Tibial artery (tissue), 4 donors: ENCODE data around the gene MAFB.

Experiments
- DNase-seq, 2 donors: peaks; one replicate each; pipeline ENCODE4 v3.0.0-alpha.2; 2019
- H3K27ac ChIP-seq, 2 donors: fragments of 200-600 bp; sonication (generic) in 1 of 2; 1 replicate in 1 of 2; 2 replicates in 1 of 2; pipeline ENCODE4 v1.5.1; 2018 to 2019; ENCODE audit warnings: mild to moderate bottlenecking in 1 of 2
- H3K27me3 ChIP-seq, 2 donors: fragments of 200-600 bp; sonication (generic) in 1 of 2; one replicate each; pipeline versions ENCODE4 v1.5.1 to v1.6.0; 2016 to 2019
- H3K36me3 ChIP-seq, 3 donors: fragments of 200-600 bp; sonication (generic) in 2 of 3; one replicate each; pipeline ENCODE4 v1.5.1; 2016 to 2019; ENCODE audit warnings: mild to moderate bottlenecking in 2 of 3
- H3K4me1 ChIP-seq, 4 donors: fragments of 200-600 bp; sonication (generic) in 2 of 4; 1 replicate in 3 of 4; 2 replicates in 1 of 4; pipeline ENCODE4 v1.5.1; 2016 to 2019
- H3K4me3 ChIP-seq, 2 donors: fragments of 200-600 bp; sonication (generic) in 1 of 2; 1 replicate in 1 of 2; 2 replicates in 1 of 2; pipeline ENCODE4 v1.5.1; 2018 to 2019; ENCODE audit warnings: mild to moderate bottlenecking in 2 of 2
- H3K9me3 ChIP-seq, 3 donors: fragments of 200-600 bp; sonication (generic) in 1 of 3; one replicate each; pipeline ENCODE4 v1.5.1; 2016 to 2019
- CTCF ChIP-seq, 2 experiments: fragments of 200-600 bp in 1 of 2; fragments of 450-650 bp in 1 of 2; IDR thresholded peaks; one replicate each; pipeline ENCODE4 v1.5.1; 2017 to 2019; ENCODE audit warnings: antibody characterized with exemption in 2 of 2, mild to moderate bottlenecking in 1 of 2, moderate library complexity in 1 of 2
- intact Hi-C: fragments of 100-400 bp; cut with DNase I; formaldehyde crosslinking; loops from one replicate; pipeline ENCODE4 v1.15.0; 2023; ENCODE audit warnings: low total_unique reads

The MAFB gene

DNA sequence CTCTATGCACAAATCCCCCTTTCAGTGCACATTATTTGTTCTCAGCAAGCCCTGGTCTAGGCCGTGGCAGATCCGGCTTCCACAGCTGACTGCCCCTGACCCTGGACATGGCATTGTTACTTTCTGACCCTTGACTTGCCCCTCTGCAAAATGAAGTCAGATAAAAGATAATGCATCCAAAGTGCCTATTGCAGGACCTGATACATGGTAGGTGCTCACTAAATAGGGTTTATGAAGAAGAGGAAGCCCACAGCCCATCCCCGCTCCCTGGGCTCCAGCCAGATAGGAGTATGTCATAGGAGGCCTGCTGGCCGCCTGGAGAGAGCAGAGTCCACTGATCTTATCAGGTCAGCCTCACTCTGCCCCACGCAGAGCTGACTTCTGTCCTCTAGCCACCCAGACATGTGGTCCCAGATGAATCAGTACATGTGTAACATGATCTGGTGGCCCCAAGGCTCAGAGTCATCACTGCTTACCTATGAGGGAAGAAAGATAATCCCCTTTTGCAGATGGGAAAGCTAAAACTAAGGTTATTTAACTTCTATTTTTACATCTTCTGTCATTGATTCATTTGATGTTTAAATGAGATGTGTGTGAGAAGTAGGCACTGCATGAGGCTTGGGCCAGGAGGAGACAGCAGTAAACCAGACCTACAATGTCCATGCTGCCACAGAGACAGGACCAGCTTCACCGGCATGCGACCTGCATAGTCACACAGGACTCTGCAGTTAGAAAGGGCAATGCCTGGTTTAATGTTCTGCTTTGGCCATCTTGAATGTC lies 20.4 kb downstream of the MAFB start:
- no peak for TF ChIP-seq CTCF (IDR thresholded peaks at IDR 0.05)
- Histone ChIP-seq H3K27me3 (peaks cover 0 to 6% of the 10 kb centered on the region in 2 donors), H3K4me1 (no peaks in the 10 kb centered on the region), H3K4me3 (no peak overlapping the region), H3K27ac (no peak overlapping the region), H3K36me3 (no peaks in the 10 kb centered on the region), H3K9me3 (no peaks in the 10 kb centered on the region)
- DNase-seq = no peak
- intact Hi-C loops = loop anchor here (10.0 kb wide), 1 partner anchor 434 kb away; no protein-coding TSS in a partner anchor

GRCh38 chr20:40667503-40667902 lies 21.5 kb downstream of the MAFB start:
- no peaks in the 10 kb centered on the region for H3K36me3 ChIP-seq
- intact Hi-C loops = loop anchor here (10.0 kb wide), 1 partner anchor 433 kb away; no protein-coding TSS in a partner anchor
- H3K9me3 ChIP-seq = no peaks in the 10 kb centered on the region

DNA sequence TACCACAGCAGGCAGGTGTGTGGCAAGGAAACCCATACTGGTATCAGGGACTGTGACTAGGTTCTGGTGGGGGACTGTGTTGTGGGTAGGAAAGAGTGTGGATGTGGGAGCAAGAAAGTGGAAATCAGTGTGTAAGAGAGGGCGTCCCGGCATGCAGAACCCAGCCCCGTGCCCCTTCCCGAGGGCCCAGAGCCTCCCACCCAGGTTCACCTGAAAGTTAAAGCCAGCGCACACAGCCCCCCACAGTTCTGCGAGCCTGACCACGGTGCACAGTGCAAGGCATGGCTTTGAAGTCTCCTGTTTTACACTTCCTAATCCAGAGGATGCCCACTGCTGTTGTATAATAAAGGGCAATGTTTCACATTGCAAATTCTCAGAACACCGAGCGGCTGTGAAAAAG lies 22.7 kb downstream of the MAFB start:
- H3K4me3 ChIP-seq = no peak overlapping the region
- no peak for DNase-seq
- no peaks in the 10 kb centered on the region for H3K9me3 ChIP-seq
- intact Hi-C loops = loop anchor here (10.0 kb wide), 1 partner anchor 432 kb away; no protein-coding TSS in a partner anchor
- TF ChIP-seq CTCF (IDR thresholded peaks at IDR 0.05) = no peak
- no peaks in the 10 kb centered on the region for H3K36me3 ChIP-seq
- H3K4me1 ChIP-seq = no peaks in the 10 kb centered on the region
- H3K27ac ChIP-seq = no peak overlapping the region
- no peaks in the 10 kb centered on the region for H3K27me3 ChIP-seq

More at GRCh38 chr20:40667503-40667902, 21.5 kb downstream of the MAFB start:
- no peak overlapping the region for H3K4me3 ChIP-seq
- DNase-seq = no peak
- H3K27me3 ChIP-seq = no peaks in the 10 kb centered on the region
- no peak overlapping the region for H3K27ac ChIP-seq
- no peaks in the 10 kb centered on the region for H3K4me1 ChIP-seq
- no peak for TF ChIP-seq CTCF (IDR thresholded peaks at IDR 0.05)

GRCh38 chr20:40664891-40665290 lies 24.1 kb downstream of the MAFB start:
- intact Hi-C loops = loop anchor here (10.0 kb wide), 1 partner anchor 430 kb away; no protein-coding TSS in a partner anchor
- Histone ChIP-seq H3K27me3 (no peaks in the 10 kb centered on the region), H3K4me3 (no peak overlapping the region), H3K4me1 (no peaks in the 10 kb centered on the region), H3K27ac (no peak overlapping the region), H3K9me3 (no peaks in the 10 kb centered on the region), H3K36me3 (no peaks in the 10 kb centered on the region)
- no peak for DNase-seq
- TF ChIP-seq CTCF (IDR thresholded peaks at IDR 0.05) = no peak

- no peak overlapping the region for H3K4me3 ChIP-seq
- H3K4me1 ChIP-seq = no peaks in the 10 kb centered on the region
- no peak overlapping the region for H3K27ac ChIP-seq
- H3K9me3 ChIP-seq = no peaks in the 10 kb centered on the region
- intact Hi-C loops = loop anchor here (10.0 kb wide), 1 partner anchor 429 kb away; no protein-coding TSS in a partner anchor
- no peak for DNase-seq
- no peaks in the 10 kb centered on the region for H3K36me3 ChIP-seq
- no peak for TF ChIP-seq CTCF (IDR thresholded peaks at IDR 0.05)
- no peaks in the 10 kb centered on the region for H3K27me3 ChIP-seq
Measured at GRCh38 chr20:40663991-40664880, 24.8 kb downstream of the MAFB start.
